Sigmoid colon (tissue), 4 donors: ENCODE data around the gene SLC16A4.

ENCODE experiments used
- EP300 ChIP-seq, 4 donors: sonication (generic); formaldehyde crosslinking; IDR thresholded peaks; one replicate each; pipeline ENCODE4 v1.6.1; 2017; ENCODE audit warnings: antibody characterized with exemption in 4 of 4
- POLR2AphosphoS5 ChIP-seq, 4 donors: sonication (generic); formaldehyde crosslinking; IDR thresholded peaks; one replicate each; pipeline ENCODE4 v1.6.1; 2017; ENCODE audit warnings: antibody characterized with exemption in 4 of 4
- TF ChIP-seq, protein P1 (sequence below), 4 experiments: fragments of 450-650 bp in 3 of 4; fragments of 200-600 bp in 1 of 4; IDR thresholded peaks; one replicate each; pipeline ENCODE4 v1.5.1; 2016 to 2019; ENCODE audit warnings: antibody characterized with exemption in 4 of 4, mild to moderate bottlenecking in 3 of 4, moderate library complexity in 2 of 4

DNA sequence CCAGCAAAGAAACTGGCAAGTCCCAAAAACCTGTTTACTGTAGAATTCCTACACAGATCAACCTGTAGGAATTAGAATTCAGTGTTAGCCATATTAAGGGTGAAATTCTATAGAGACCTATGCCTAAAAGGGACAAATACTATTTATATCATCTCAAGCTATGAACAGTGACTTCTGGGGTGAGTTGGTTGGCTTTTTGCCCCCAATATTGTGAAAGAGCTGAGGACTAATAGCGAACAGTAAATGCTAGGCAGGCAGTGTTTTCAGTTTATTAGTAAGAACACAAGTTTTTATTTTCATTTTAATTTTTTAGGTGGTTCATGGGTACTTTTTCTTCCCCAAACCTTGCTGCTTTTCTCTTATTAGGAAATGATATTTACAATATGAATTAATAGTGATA, 15.3 kb downstream of the SLC16A4 start:
- TF ChIP-seq, protein P1, sequence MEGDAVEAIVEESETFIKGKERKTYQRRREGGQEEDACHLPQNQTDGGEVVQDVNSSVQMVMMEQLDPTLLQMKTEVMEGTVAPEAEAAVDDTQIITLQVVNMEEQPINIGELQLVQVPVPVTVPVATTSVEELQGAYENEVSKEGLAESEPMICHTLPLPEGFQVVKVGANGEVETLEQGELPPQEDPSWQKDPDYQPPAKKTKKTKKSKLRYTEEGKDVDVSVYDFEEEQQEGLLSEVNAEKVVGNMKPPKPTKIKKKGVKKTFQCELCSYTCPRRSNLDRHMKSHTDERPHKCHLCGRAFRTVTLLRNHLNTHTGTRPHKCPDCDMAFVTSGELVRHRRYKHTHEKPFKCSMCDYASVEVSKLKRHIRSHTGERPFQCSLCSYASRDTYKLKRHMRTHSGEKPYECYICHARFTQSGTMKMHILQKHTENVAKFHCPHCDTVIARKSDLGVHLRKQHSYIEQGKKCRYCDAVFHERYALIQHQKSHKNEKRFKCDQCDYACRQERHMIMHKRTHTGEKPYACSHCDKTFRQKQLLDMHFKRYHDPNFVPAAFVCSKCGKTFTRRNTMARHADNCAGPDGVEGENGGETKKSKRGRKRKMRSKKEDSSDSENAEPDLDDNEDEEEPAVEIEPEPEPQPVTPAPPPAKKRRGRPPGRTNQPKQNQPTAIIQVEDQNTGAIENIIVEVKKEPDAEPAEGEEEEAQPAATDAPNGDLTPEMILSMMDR (IDR thresholded peaks at IDR 0.05) = no peak
- TF ChIP-seq POLR2AphosphoS5 (IDR thresholded peaks at IDR 0.05) (no peak), EP300 (IDR thresholded peaks at IDR 0.05) (no peak)
